T-helper 9 cell (primary cell): ENCODE results near the gene SPIN2B.
"Not testable (repeated sequence)": the region's sequence is repeated elsewhere in the genome, so short reads cannot be mapped to it uniquely, and the experiment has no call there.

Experiments used
- DNase-seq: peaks from one replicate; pipeline ENCODE4 v3.0.0-alpha.2; 2020
- total RNA-seq, 2 donors: gene quantifications; one replicate each; lab custom pipeline; 2026; lab: John Stamatoyannopoulos, UW

Gene SPIN2B
- total RNA-seq, result 1.9 to 2.6 reads per million in 2 donors

- peak; percentile 52 for DNase-seq
These were observed at the start of gene SPIN2B for GRCh38 chrX:57121162-57121755. Gene SPIN2B (minus strand): TSS chrX:57121548.

GRCh38 chrX:57156397-57157049, 35.2 kb upstream of the SPIN2B start:
- no peak for DNase-seq

- no peak for DNase-seq
These were observed 33.8 kb upstream of the SPIN2B start for GRCh38 chrX:57155171-57155570.

- DNase-seq, result not testable (repeated sequence)
These were observed 30.9 kb upstream of the SPIN2B start for GRCh38 chrX:57152222-57152621.

- no peak for DNase-seq
These were observed 17.3 kb upstream of the SPIN2B start for GRCh38 chrX:57138674-57139073.

- no peak for DNase-seq
These were observed 16.2 kb upstream of the SPIN2B start for GRCh38 chrX:57137501-57137900.

- not testable (repeated sequence) for DNase-seq
These were observed 15.7 kb upstream of the SPIN2B start, which contains the start of gene SPIN2A for GRCh38 chrX:57137073-57137472. Gene SPIN2A (minus strand): TSS chrX:57137397. CDS start chrX:57136597, 800 bp downstream.

GRCh38 chrX:57136589-57136988, 15.2 kb upstream of the SPIN2B start:
- not testable (repeated sequence) for DNase-seq

GRCh38 chrX:57135287-57135686, 13.9 kb upstream of the SPIN2B start:
- no peak for DNase-seq

- DNase-seq, result no peak
These were observed 13.4 kb upstream of the SPIN2B start for GRCh38 chrX:57134702-57135101.

- DNase-seq, result no peak
These were observed 12.4 kb upstream of the SPIN2B start for GRCh38 chrX:57133706-57134105.

GRCh38 chrX:57133284-57133683, 11.9 kb upstream of the SPIN2B start:
- DNase-seq, result not testable (repeated sequence)

GRCh38 chrX:57132046-57132445, 10.7 kb upstream of the SPIN2B start:
- no peak for DNase-seq

GRCh38 chrX:57121816-57122215, 468 bp upstream of the SPIN2B start:
- no peak for DNase-seq

GRCh38 chrX:57120619-57121161, 658 bp downstream of the SPIN2B start:
- not testable (repeated sequence) for DNase-seq

- DNase-seq, result no peak
These were observed 1.9 kb downstream of the SPIN2B start for GRCh38 chrX:57119416-57119815.

- not testable (repeated sequence) for DNase-seq
These were observed 3.8 kb downstream of the SPIN2B start for GRCh38 chrX:57117566-57117965.

GRCh38 chrX:57104921-57105398, 16.4 kb downstream of the SPIN2B start:
- DNase-seq, result no peak

- DNase-seq, result no peak
These were observed 16.9 kb downstream of the SPIN2B start for GRCh38 chrX:57104406-57104805.

GRCh38 chrX:57103489-57103888, 17.9 kb downstream of the SPIN2B start:
- DNase-seq, result no peak

- DNase-seq, result not testable (repeated sequence)
These were observed 18.4 kb downstream of the SPIN2B start for GRCh38 chrX:57102918-57103317.

- no peak for DNase-seq
These were observed 38.2 kb downstream of the SPIN2B start for GRCh38 chrX:57083143-57083542.

GRCh38 chrX:57074458-57074857, 46.9 kb downstream of the SPIN2B start:
- DNase-seq, result no peak
